GM18519 (cell line): ENCODE results near the gene PAK2.
A peak's percentile ranks its signal among the peaks of the same experiment; 100 is the strongest.
"Not testable (repeated sequence)": the region's sequence is repeated elsewhere in the genome, so short reads cannot be mapped to it uniquely, and the experiment has no call there.

Experiments used
- ATAC-seq: cut with Tn5 transposase; IDR thresholded peaks from one replicate; pipeline ENCODE4 v1.9.1; 2021; ENCODE audit warnings: mild to moderate bottlenecking, moderate library complexity; ENCODE audit not compliant: unreplicated experiment, low FRiP score

Gene PAK2

DNA sequence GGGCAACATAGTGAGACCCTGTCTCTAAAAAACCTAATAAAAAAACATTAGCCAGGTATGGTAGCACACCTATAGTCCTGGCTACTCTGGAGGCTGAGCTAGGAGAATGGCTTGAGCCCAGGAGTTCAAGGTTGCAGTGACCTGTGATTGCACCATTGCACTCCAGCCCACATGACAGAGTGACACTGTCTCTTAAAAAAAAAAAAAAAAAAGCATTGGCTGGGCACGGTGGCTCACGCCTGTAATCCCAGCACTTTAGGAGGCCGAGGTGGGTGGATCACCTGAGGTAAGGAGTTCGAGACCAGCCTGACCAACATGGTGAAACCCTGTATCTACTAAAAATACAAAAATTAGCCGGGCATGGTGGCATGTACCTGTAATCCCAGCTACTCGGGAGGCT is 99.7 kb downstream of the PAK2 start:
- ATAC-seq = not testable (repeated sequence)

- ATAC-seq = no peak
Observed at GRCh38 chr3:196842567-196843434, 103.1 kb downstream of the PAK2 start.

DNA sequence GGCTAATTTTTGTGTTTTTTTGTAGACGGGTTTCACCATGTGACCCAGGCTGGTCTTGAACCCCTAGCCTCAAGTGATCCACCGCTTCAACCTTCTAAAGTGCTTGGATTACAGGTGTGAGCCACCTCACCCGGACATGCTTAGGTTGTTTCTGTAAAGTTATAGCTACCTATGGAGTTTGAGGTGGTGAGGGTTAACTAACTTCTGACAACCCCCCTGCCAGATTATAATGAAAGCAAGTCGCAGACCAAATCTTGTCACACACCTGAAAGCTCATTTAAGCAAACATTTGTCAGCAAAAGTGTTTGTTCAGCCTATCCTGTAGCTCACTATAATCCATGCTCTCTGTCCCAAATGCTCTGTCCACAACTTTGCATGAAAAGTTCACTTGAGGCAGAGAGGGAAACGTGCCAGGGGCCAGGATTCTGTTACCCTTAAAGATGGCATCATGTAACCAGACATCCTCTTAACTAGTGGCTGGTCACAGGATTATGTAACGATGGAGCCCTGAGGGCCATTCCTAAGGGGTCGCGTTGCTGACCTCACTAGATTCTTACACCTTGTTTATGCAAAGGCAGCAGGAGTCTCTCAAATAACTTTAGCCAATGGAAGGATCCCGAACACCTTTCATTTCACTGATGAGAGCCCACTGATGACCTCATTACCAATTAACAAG is 103.9 kb downstream of the PAK2 start:
- ATAC-seq = no peak

DNA sequence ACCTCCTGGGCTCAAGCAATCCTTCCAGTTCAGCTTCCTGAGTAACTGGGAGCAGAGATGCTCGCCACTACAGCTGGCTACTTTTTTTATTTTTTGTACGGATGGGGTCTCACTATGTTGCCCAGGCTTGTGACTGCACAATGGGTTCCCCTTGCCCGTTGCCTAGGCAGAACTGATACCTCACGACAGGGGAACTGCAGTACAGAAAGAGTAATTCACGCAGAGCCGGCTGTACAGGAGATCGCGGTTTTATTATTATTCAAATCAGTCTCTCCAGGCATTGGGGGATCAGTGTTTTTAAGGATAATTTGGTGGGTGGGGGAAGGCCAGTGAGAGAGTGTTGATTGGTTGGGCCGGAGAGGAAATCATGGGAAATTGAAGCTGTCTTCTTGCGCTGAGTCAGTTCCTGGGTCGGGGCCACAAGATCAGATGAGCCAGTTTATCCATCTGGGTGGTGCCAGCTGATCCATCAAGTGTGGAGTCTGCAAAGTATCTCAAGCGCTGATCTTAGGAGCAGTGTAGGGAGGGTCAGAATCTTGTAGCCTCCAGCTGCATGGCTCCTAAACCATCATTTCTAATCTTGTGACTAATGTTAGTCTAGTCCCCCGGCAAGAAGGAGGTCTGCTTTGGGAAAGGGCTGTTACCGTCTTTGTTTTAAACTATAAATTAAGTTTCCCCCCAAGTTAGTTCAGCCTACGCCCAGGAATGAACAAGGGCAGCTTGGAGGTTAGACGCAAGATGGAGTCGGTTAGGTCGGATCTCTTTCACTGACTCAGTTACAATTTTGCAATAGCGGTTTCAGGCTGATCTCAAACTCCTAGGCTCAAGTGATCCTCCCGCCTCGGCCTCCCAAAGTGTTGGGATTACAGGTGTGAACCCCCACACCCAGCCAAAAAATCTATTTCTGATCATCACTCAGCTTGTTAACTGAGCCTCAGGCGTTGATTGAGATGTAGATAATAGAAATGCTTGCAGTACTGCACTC is 104.9 kb downstream of the PAK2 start:
- not testable (repeated sequence) for ATAC-seq

DNA sequence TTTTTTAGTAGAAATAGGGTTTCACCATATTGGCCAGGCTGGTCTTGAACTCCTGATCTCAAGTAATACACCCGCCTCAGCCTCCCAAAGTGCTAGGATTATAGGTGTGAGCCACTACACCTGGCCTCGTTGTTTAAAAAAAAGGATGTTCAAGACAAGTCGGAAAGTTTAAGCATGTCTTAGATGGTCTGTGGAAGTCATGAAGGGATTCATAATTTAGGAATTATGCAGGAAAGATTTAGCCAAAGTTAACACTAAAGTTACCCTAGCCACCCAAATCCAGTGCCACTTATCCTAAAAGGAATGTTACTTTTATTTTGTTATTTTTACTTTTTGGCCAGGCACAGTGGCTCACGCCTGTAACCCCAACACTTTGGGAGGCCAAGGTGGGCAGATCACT is 108.7 kb downstream of the PAK2 start:
- ATAC-seq = not testable (repeated sequence)

- ATAC-seq = no peak
Observed at GRCh38 chr3:196849180-196849741, 109.6 kb downstream of the PAK2 start.

- ATAC-seq = not testable (repeated sequence)
Observed at GRCh38 chr3:196863000-196863399, 123.3 kb downstream of the PAK2 start.

DNA sequence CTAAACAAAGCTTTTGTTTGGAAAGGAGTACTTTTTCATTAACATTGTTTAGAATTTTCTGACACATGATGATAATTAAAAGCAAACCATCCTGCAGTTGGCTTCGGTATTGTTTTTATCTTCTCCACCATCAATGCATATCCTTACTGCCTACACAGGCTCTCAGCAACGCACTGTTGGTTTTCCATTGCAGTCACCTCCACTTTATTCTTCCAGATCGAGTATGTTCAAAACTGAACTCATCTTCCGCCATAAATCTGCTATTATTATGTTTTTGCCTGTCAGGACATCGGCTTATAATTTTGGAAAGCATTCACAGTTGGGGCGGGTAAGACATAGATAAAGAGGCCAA is 127.5 kb downstream of the PAK2 start:
- ATAC-seq = no peak

GRCh38 chr3:196867507-196868296 is 128.0 kb downstream of the PAK2 start, which contains the start of gene SENP5:
Gene SENP5 (plus strand): TSS chr3:196867920. CDS start chr3:196885182, 17,262 bp downstream.
- peak; percentile 81 for ATAC-seq

DNA sequence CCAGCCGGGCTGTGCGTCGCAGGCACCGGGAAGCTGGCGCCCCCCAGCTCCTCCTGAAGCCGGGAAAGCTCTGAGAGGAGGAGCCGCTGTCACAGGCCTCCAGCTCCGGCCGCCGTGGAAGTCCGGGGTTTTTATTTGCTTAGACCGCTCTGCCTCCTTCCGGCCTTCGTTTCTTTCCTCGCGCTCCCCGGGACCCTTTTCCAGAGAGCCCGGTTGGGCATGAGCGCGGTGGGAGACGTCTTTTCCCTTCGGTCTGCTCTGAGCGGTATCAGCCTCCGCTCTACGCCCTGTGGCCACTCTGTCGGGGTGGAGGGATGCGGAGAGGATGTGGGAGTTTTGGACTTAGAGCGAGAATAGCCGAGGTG is 128.6 kb downstream of the PAK2 start:
- peak; percentile 12 for ATAC-seq

DNA sequence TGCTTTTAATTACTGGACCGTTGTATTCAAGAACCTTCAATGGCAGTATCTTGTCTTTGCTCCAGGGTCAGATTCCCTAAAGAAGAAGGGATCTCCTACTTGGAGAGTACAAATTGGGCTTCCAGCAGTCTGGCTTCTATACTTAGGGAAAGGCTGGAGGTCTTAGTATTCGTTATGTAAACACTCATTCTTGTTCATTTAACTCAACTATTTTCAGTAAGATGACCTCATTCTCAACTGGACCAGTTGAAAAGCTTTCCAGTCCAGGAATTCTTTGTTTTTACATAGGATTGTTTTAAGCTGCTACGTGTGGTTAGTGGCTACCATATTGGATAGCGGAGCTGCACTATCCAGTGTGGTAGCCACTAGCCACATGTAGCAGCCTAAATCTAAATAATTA is 132.7 kb downstream of the PAK2 start:
- ATAC-seq = no peak

DNA sequence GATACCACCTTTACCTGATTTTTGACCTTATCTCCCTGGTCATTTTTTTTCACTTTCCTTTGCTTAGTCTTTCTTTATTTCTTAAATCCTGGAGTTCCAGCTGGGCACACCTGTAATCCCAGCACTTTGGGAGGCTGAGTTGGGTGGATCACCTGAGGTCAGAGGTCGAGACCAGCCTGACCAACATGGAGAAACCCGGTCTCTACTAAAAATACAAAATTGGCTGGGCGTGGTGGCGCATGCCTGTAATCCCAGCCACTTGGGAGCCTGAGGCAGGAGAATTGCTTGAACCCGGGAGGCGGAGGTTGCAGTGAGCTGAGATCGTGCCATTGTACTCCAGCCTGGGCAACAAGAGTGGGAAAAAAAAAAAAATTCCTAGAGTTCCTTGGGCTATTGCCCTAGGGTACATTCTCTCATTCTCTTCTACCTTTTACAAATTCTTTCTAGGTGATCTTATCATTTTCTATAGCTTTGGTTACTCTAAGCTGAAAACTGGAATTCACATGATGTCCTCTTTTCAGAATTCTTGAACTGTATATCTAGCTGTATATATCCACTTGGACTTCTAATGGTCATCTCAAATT is 134.9 kb downstream of the PAK2 start:
- ATAC-seq = not testable (repeated sequence)

DNA sequence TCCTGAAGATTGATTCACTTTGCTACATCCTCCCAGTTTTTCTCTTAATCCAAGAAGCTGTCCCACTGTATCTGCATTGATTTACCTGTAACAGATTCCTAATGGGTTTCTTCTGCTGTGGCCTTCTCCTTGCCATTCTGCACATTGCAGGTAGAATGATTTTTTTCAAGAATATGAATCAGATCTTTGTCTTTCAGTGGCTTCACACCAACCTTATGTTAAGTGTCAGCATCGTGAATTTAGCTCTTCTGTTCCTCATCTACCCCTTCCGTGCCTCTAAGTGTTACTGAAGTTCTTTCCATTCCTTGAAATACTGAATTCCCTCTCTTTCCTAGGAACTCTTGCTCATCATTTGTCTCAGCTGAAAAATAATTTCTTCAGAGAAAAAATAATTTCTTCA is 135.6 kb downstream of the PAK2 start:
- ATAC-seq = no peak
